Heart left ventricle (tissue), 13 donors: ENCODE measurements around the gene SPARC.

Experiments used
- CTCF ChIP-seq, 12 donors: fragments of 200-600 bp; sonication (generic) in 4 of 12; IDR thresholded peaks; one replicate each; pipeline versions ENCODE4 v1.5.0 to v1.8.0; 2018 to 2022; ENCODE audit warnings: antibody characterized with exemption in 12 of 12, mild to moderate bottlenecking in 5 of 12
- POLR2A ChIP-seq, 2 donors: fragments of 450-650 bp; IDR thresholded peaks; one replicate each; pipeline ENCODE4 v1.6.1; 2017; ENCODE audit warnings: antibody characterized with exemption in 2 of 2, mild to moderate bottlenecking in 2 of 2, moderate library complexity in 2 of 2
- donor health status: ischemic (EF 13 %, LVEDD 7.1; RV severe dilation, severe dysfunction).
- donor health status: DM: no; HTN: yes; CAD: no.
- donor health status: DM: no; HTN: no; CAD: no.
- donor health status: ischemic (EF 25% LVEDD 6.9; RV normal size, moderate dysfunction).
- donor health status: ischemic (EF 25% LVEDD 5.7; RV mildly dilated, moderate dysfunction).
- donor health status: ischemic (EF 35%, LVEDD 5.7; RV mildly dilated, moderate dysfunction).
- donor health status: nonischemic (EF 11% LVEDD 7.7; RV severe dilation, severe dysfunction).
- donor health status: DM: yes; HTN: yes; CAD: no.
- donor health status: PGD.
- donor health status: ischemic (EF 29% LVEDD 5.4; RV normal size, mild dysfunction).
- donor health status: nonischemic (EF 23%, LVEDD 6.1; RV moderate dilation, normal function).

- TF ChIP-seq POLR2A (IDR thresholded peaks at IDR 0.05) (no peak), CTCF (IDR thresholded peaks at IDR 0.05) (no peak)
Measured at GRCh38 chr5:151615431-151615830, 71.3 kb downstream of the SPARC start.
